IMR-90 (cell line): ENCODE measurements around the gene CD84.

Experiments used
- CEBPB ChIP-seq: IDR thresholded peaks from 2 replicates; pipeline ENCODE4 v1.6.1; 2012; ENCODE audit warnings: low read depth, low read length, improper control_type of control experiment
- CHD1 ChIP-seq: IDR thresholded peaks from 2 replicates; pipeline ENCODE4 v1.6.1; 2012; ENCODE audit warnings: low read depth, low read length, improper control_type of control experiment
- CTCF ChIP-seq: conservative IDR thresholded peaks from 2 replicates; pipeline ENCODE4 v1.5.1; 2012; ENCODE audit warnings: mild to moderate bottlenecking, low read depth, low read length, improper control_type of control experiment
- ELK1 ChIP-seq: fragments of 150-350 bp; IDR thresholded peaks from 2 replicates; pipeline ENCODE4 v1.6.1; 2016; ENCODE audit warnings: low read depth, mild to moderate bottlenecking, low read length, moderate library complexity, borderline replicate concordance
- FOS ChIP-seq: fragments of 150-350 bp; IDR thresholded peaks from 2 replicates; pipeline ENCODE4 v1.6.1; 2016; ENCODE audit warnings: low read depth, low read length
- MAFK ChIP-seq: IDR thresholded peaks from 2 replicates; pipeline ENCODE4 v1.6.1; 2012; ENCODE audit warnings: low read depth, low read length, improper control_type of control experiment
- MXI1 ChIP-seq: IDR thresholded peaks from 2 replicates; pipeline ENCODE4 v1.6.1; 2012; ENCODE audit warnings: low read depth, mild to moderate bottlenecking, low read length, moderate library complexity, borderline replicate concordance
- NFE2L2 ChIP-seq: fragments of 150-350 bp; IDR thresholded peaks from 2 replicates; pipeline ENCODE4 v1.6.1; 2016; ENCODE audit warnings: low read depth, mild to moderate bottlenecking, low read length
- POLR2A ChIP-seq: IDR thresholded peaks from 2 replicates; pipeline ENCODE4 v1.6.1; 2012; ENCODE audit warnings: mild to moderate bottlenecking, low read depth, low read length
- RFX5 ChIP-seq: IDR thresholded peaks from 2 replicates; pipeline ENCODE4 v1.8.0; 2012; ENCODE audit warnings: low read depth, mild to moderate bottlenecking, low read length, moderate library complexity
- SMC3 ChIP-seq: fragments of 150-350 bp; IDR thresholded peaks from 2 replicates; pipeline ENCODE4 v1.6.1; 2016; ENCODE audit warnings: low read depth, mild to moderate bottlenecking, antibody characterized with exemption, low read length, moderate library complexity

- TF ChIP-seq CTCF (no peak), POLR2A (no peak), NFE2L2 (no peak), SMC3 (no peak), FOS (no peak), CHD1 (no peak), MXI1 (no peak), MAFK (no peak), ELK1 (no peak), CEBPB (no peak), RFX5 (no peak)
Measured at GRCh38 chr1:160577671-160578070, 1.6 kb downstream of the CD84 start.
